ENCODE results near the gene ZNF554.

DNA sequence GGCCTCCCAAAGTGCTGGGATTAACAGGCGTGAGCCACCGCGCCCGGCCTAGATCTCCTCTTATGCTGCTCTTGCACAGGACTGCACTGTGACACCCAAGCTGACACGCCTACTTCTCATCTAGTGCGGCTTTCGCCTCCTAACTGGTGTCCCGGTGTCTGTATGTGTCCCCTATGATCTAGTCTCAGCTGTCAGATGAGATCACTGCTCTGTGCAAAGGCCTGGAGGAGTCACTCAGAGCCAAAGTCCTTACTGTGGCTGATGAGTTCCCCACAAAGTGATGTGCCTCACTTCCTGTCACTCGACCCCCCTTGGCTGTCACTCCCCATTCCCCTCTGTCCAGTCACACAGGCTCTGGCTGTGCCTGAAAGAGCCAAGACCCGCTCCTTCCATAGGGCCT lies 50.0 kb downstream of the ZNF554 start:
- TF ChIP-seq, protein P1, sequence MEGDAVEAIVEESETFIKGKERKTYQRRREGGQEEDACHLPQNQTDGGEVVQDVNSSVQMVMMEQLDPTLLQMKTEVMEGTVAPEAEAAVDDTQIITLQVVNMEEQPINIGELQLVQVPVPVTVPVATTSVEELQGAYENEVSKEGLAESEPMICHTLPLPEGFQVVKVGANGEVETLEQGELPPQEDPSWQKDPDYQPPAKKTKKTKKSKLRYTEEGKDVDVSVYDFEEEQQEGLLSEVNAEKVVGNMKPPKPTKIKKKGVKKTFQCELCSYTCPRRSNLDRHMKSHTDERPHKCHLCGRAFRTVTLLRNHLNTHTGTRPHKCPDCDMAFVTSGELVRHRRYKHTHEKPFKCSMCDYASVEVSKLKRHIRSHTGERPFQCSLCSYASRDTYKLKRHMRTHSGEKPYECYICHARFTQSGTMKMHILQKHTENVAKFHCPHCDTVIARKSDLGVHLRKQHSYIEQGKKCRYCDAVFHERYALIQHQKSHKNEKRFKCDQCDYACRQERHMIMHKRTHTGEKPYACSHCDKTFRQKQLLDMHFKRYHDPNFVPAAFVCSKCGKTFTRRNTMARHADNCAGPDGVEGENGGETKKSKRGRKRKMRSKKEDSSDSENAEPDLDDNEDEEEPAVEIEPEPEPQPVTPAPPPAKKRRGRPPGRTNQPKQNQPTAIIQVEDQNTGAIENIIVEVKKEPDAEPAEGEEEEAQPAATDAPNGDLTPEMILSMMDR (conservative IDR thresholded peaks at IDR 0.05) = no peak
- no peak for TF ChIP-seq EZH2 (IDR thresholded peaks at IDR 0.05; ENCODE audit: low read depth)

All from PC-9 (cell line).